GM23248 (cell line): ENCODE results near the gene NSD1. TPM values are rescaled to one million over a fixed set of nuclear protein-coding genes. Genes with fewer than 3 reads are reported as not detected.

ENCODE experiments used
- DNase-seq: peaks from one replicate; pipeline ENCODE4 v3.0.0-alpha.2; 2015
- H2AFZ ChIP-seq: fragments of 200-600 bp; sonication (generic); 2 replicates; pipeline ENCODE4 v1.6.1; 2016; ENCODE audit warnings: antibody characterized with exemption
- H3F3A ChIP-seq: fragments of 200-600 bp; sonication (generic); 2 replicates; pipeline ENCODE4 v1.6.1; 2016; ENCODE audit warnings: mild to moderate bottlenecking, antibody characterized with exemption, mixed run types; ENCODE audit not compliant: insufficient read depth
- H3K27ac ChIP-seq: fragments of 200-600 bp; sonication (generic); 2 replicates; pipeline ENCODE4 v1.5.1; 2016; ENCODE audit warnings: mild to moderate bottlenecking
- H3K27me3 ChIP-seq: fragments of 200-600 bp; sonication (generic); replicated peaks from 2 replicates; pipeline ENCODE4 v1.6.1; 2016; ENCODE audit warnings: mild to moderate bottlenecking; ENCODE audit not compliant: insufficient read depth
- H3K36me3 ChIP-seq: fragments of 200-600 bp; sonication (generic); 2 replicates; pipeline ENCODE4 v1.6.1; 2016; ENCODE audit warnings: low read depth, mild to moderate bottlenecking
- H3K4me1 ChIP-seq: fragments of 200-600 bp; sonication (generic); 2 replicates; pipeline ENCODE4 v1.6.1; 2016; ENCODE audit warnings: mild to moderate bottlenecking; ENCODE audit not compliant: insufficient read depth
- H3K4me2 ChIP-seq: fragments of 200-600 bp; sonication (generic); one replicate; pipeline ENCODE4 v1.6.1; 2016; ENCODE audit warnings: mild to moderate bottlenecking; ENCODE audit not compliant: unreplicated experiment
- H3K4me3 ChIP-seq: fragments of 200-600 bp; sonication (generic); 2 replicates; pipeline ENCODE4 v1.5.1; 2016; ENCODE audit warnings: mild to moderate bottlenecking
- H3K79me2 ChIP-seq: fragments of 200-600 bp; sonication (generic); 2 replicates; pipeline ENCODE4 v1.6.1; 2016; ENCODE audit warnings: mild to moderate bottlenecking; ENCODE audit not compliant: insufficient read depth
- H3K9ac ChIP-seq: fragments of 200-600 bp; sonication (generic); 2 replicates; pipeline ENCODE4 v1.6.1; 2016; ENCODE audit warnings: mild to moderate bottlenecking
- H3K9me2 ChIP-seq: fragments of 200-600 bp; sonication (generic); 2 replicates; pipeline ENCODE4 v1.6.1; 2016; ENCODE audit warnings: mixed run types, mild to moderate bottlenecking, moderate library complexity; ENCODE audit not compliant: insufficient read depth
- H3K9me3 ChIP-seq: fragments of 200-600 bp; sonication (generic); one replicate; pipeline ENCODE4 v1.6.1; 2017; ENCODE audit warnings: low read depth
- H4K20me1 ChIP-seq: fragments of 200-600 bp; sonication (generic); 2 replicates; pipeline ENCODE4 v1.6.0; 2016; ENCODE audit not compliant: insufficient read depth
- EZH2 ChIP-seq: fragments of 200-600 bp; sonication (generic); IDR thresholded peaks from 2 replicates; pipeline ENCODE4 v1.6.1; 2018; ENCODE audit warnings: antibody characterized with exemption, mild to moderate bottlenecking; ENCODE audit not compliant: insufficient read depth, poor library complexity, severe bottlenecking
- EZH2phosphoT487 ChIP-seq: fragments of 200-600 bp; sonication (generic); IDR thresholded peaks from 2 replicates; pipeline ENCODE4 v1.6.1; 2018; ENCODE audit warnings: antibody characterized with exemption, moderate library complexity, mild to moderate bottlenecking, low read depth; ENCODE audit not compliant: insufficient read depth
- WGBS, 2 experiments: methylation state at CpG; one replicate each; pipeline ENCODE4 v1.1.6; 2015 to 2017; ENCODE audit warnings: low lambda C conversion rate in 2 of 2, low coverage in 1 of 2; ENCODE audit errors: missing lambda C conversion rate in 2 of 2; 5-methylcytosine and 5-hydroxymethylcytosine counted together
- in situ Hi-C: fragments of 300-500 bp; cut with MboI; formaldehyde crosslinking; loops from 2 replicates; pipeline ENCODE4 v1.15.0; 2020
- polyA plus RNA-seq: library from polyadenylated mRNA; unstranded; fragments of >200 nt; fragmentation: Nextera tagmentation; extraction: Ambion mirVana; gene quantifications from 2 replicates; pipeline ENCODE4 v1.2.1, GENCODE V29; 2016
- total RNA-seq: library from RNA; depleted of rRNA; stranded (reverse); fragments of >200 nt; shearing (Covaris generic); gene quantifications from 2 replicates; pipeline ENCODE4 v1.2.3, GENCODE V29; 2014

NSD1 gene
- total and polyA plus RNA-seq, 2 experiments from 2014 or later = 25.9 to 31.9 TPM

- H3K4me1 ChIP-seq = no peaks in the 10 kb centered on the region
- no peak for DNase-seq
- H3K9ac ChIP-seq = no peak overlapping the region
- H3K4me2 ChIP-seq = no peak overlapping the region
- H3K27me3 ChIP-seq = no peaks in the 10 kb centered on the region
- peaks cover 56% of the 10 kb centered on the region; the same call in 1 of the 2 replicates for H3K36me3 ChIP-seq
- in situ Hi-C loops = no loop called here
- 95 to 96% methylated on average over 7 of the region's 7 CpGs for WGBS, 2 experiments
- TF ChIP-seq EZH2 = no peak
- TF ChIP-seq EZH2phosphoT487 = no peak
- H3K4me3 ChIP-seq = no peak overlapping the region
- no peaks in the 10 kb centered on the region for H4K20me1 ChIP-seq
- H3F3A ChIP-seq = no peaks in the 10 kb centered on the region
- H3K9me2 ChIP-seq = no peaks in the 10 kb centered on the region
- H2AFZ ChIP-seq = no peak overlapping the region
- no peaks in the 10 kb centered on the region for H3K9me3 ChIP-seq
- no peaks in the 10 kb centered on the region for H3K79me2 ChIP-seq
- no peak overlapping the region for H3K27ac ChIP-seq
Observed at GRCh38 chr5:177260961-177261360, 127.4 kb downstream of the NSD1 start.

GRCh38 chr5:177261510-177261909 lies 127.9 kb downstream of the NSD1 start:
- whole genome bisulfite sequencing, 2 experiments = 100% methylated on average over 1 of the region's 1 CpG
- DNase-seq = no peak

GRCh38 chr5:177264178-177264577 lies 130.6 kb downstream of the NSD1 start:
- no peaks in the 10 kb centered on the region for H3K9me3 ChIP-seq
- H3K4me1 ChIP-seq = no peaks in the 10 kb centered on the region
- H3K9ac ChIP-seq = no peak overlapping the region
- no peaks in the 10 kb centered on the region for H3K27me3 ChIP-seq
- H4K20me1 ChIP-seq = no peaks in the 10 kb centered on the region
- no peak overlapping the region for H2AFZ ChIP-seq
- no peaks in the 10 kb centered on the region for H3F3A ChIP-seq
- no peak overlapping the region for H3K27ac ChIP-seq
- TF ChIP-seq EZH2 (no peak), EZH2phosphoT487 (no peak)
- in situ Hi-C loops = no loop called here
- H3K79me2 ChIP-seq = no peaks in the 10 kb centered on the region
- no peaks in the 10 kb centered on the region for H3K9me2 ChIP-seq
- H3K4me2 ChIP-seq = no peak overlapping the region
- 67 to 78% methylated on average over 1 of the region's 1 CpG for WGBS, 2 experiments
- no peak for DNase-seq
- H3K36me3 ChIP-seq = peaks cover 52% of the 10 kb centered on the region; the same call in 1 of the 2 replicates
- H3K4me3 ChIP-seq = no peak overlapping the region

More at GRCh38 chr5:177261510-177261909, 127.9 kb downstream of the NSD1 start:
- Histone ChIP-seq H3K27ac (no peak overlapping the region), H3F3A (no peaks in the 10 kb centered on the region), H4K20me1 (no peaks in the 10 kb centered on the region), H3K4me2 (no peak overlapping the region), H3K4me1 (no peaks in the 10 kb centered on the region), H3K4me3 (no peak overlapping the region), H3K27me3 (no peaks in the 10 kb centered on the region), H3K36me3 (peaks cover 52% of the 10 kb centered on the region; the same call in 1 of the 2 replicates), H3K9me2 (no peaks in the 10 kb centered on the region), H2AFZ (no peak overlapping the region), H3K9ac (no peak overlapping the region), H3K79me2 (no peaks in the 10 kb centered on the region), H3K9me3 (no peaks in the 10 kb centered on the region)
- in situ Hi-C loops = no loop called here
- TF ChIP-seq EZH2 (no peak), EZH2phosphoT487 (no peak)

GRCh38 chr5:177265395-177265794 lies 131.8 kb downstream of the NSD1 start:
- WGBS, 2 experiments = 89 to 95% methylated on average over 16 of the region's 16 CpGs
- in situ Hi-C loops = no loop called here

More at GRCh38 chr5:177265395-177265794, 131.8 kb downstream of the NSD1 start:
- TF ChIP-seq EZH2phosphoT487 = no peak
- Histone ChIP-seq H3K27me3 (no peaks in the 10 kb centered on the region), H3K4me1 (no peaks in the 10 kb centered on the region), H2AFZ (no peak overlapping the region), H3F3A (peaks cover 2% of the 10 kb centered on the region; the same call in 1 of the 2 replicates), H3K9me3 (no peaks in the 10 kb centered on the region), H3K9me2 (no peaks in the 10 kb centered on the region), H3K36me3 (peaks cover 42% of the 10 kb centered on the region; the same call in 1 of the 2 replicates), H3K9ac (no peak overlapping the region), H3K27ac (no peak overlapping the region), H3K79me2 (no peaks in the 10 kb centered on the region), H4K20me1 (no peaks in the 10 kb centered on the region), H3K4me3 (no peak overlapping the region), H3K4me2 (no peak overlapping the region)
- DNase-seq = no peak
